ENCODE measurements around the gene SSTR4. TPM values are rescaled to one million over a fixed set of nuclear protein-coding genes. Genes with fewer than 3 reads are reported as not detected.

The SSTR4 gene
- total RNA-seq, 1 donor from 2014 or later, result not detected

GRCh38 chr20:23005776-23006175 lies 29.3 kb upstream of the SSTR4 start:
- Mint-ChIP-seq H3K4me3 (no peak overlapping the region), H3K4me1 (peaks cover 2% of the 10 kb centered on the region), H3K27ac (no peak overlapping the region), H3K27me3 (ENCODE audit: low read depth) (peaks cover 29% of the 10 kb centered on the region), H3K36me3 (no peaks in the 10 kb centered on the region), H3K9me3 (no peaks in the 10 kb centered on the region)
- no peak for TF ChIP-seq CTCF (IDR thresholded peaks at IDR 0.05; ENCODE audit: unreplicated experiment)
- DNase-seq (ENCODE audit: low spot score in 2 of 2, unreplicated experiment in 2 of 2), result no peak

- H3K36me3 Mint-ChIP-seq, result no peaks in the 10 kb centered on the region
- H3K27ac Mint-ChIP-seq, result no peak overlapping the region
- H3K9me3 Mint-ChIP-seq, result no peaks in the 10 kb centered on the region
- peaks cover 6% of the 10 kb centered on the region for H3K4me1 Mint-ChIP-seq
- no peak for DNase-seq (ENCODE audit: low spot score in 2 of 2, unreplicated experiment in 2 of 2)
- H3K27me3 Mint-ChIP-seq (ENCODE audit: low read depth), result peaks cover 25% of the 10 kb centered on the region
- no peak overlapping the region for H3K4me3 Mint-ChIP-seq
- TF ChIP-seq CTCF (IDR thresholded peaks at IDR 0.05; ENCODE audit: unreplicated experiment), result no peak
Measured at GRCh38 chr20:23007462-23007861, 27.6 kb upstream of the SSTR4 start.

- H3K27me3 Mint-ChIP-seq (ENCODE audit: low read depth), result peaks cover 23% of the 10 kb centered on the region
- H3K36me3 Mint-ChIP-seq, result no peaks in the 10 kb centered on the region
- no peak for TF ChIP-seq CTCF (IDR thresholded peaks at IDR 0.05; ENCODE audit: unreplicated experiment)
- H3K4me1 Mint-ChIP-seq, result peaks cover 6% of the 10 kb centered on the region
- H3K9me3 Mint-ChIP-seq, result no peaks in the 10 kb centered on the region
- no peak overlapping the region for H3K27ac Mint-ChIP-seq
- no peak for DNase-seq (ENCODE audit: low spot score in 2 of 2, unreplicated experiment in 2 of 2)
- H3K4me3 Mint-ChIP-seq, result no peak overlapping the region
Measured at GRCh38 chr20:23007886-23008655, 27.0 kb upstream of the SSTR4 start.

- H3K9me3 Mint-ChIP-seq, result no peaks in the 10 kb centered on the region
- H3K36me3 Mint-ChIP-seq, result no peaks in the 10 kb centered on the region
Measured at GRCh38 chr20:23008667-23009066, 26.4 kb upstream of the SSTR4 start.

GRCh38 chr20:23009636-23010035 lies 25.5 kb upstream of the SSTR4 start:
- Mint-ChIP-seq H3K27me3 (ENCODE audit: low read depth) (peaks cover 18% of the 10 kb centered on the region), H3K9me3 (no peaks in the 10 kb centered on the region), H3K4me1 (peaks cover 10% of the 10 kb centered on the region), H3K36me3 (no peaks in the 10 kb centered on the region), H3K27ac (no peak overlapping the region), H3K4me3 (no peak overlapping the region)
- no peak for TF ChIP-seq CTCF (IDR thresholded peaks at IDR 0.05; ENCODE audit: unreplicated experiment)
- DNase-seq (ENCODE audit: low spot score in 2 of 2, unreplicated experiment in 2 of 2), result no peak

More at GRCh38 chr20:23008667-23009066, 26.4 kb upstream of the SSTR4 start:
- no peak for TF ChIP-seq CTCF (IDR thresholded peaks at IDR 0.05; ENCODE audit: unreplicated experiment)
- no peak for DNase-seq (ENCODE audit: low spot score in 2 of 2, unreplicated experiment in 2 of 2)
- peaks cover 24% of the 10 kb centered on the region for H3K27me3 Mint-ChIP-seq (ENCODE audit: low read depth)
- peaks cover 10% of the 10 kb centered on the region for H3K4me1 Mint-ChIP-seq
- no peak overlapping the region for H3K4me3 Mint-ChIP-seq
- H3K27ac Mint-ChIP-seq, result no peak overlapping the region

All from mesothelial cell of epicardium (in vitro differentiated cells).